SK-N-SH (cell line): ENCODE measurements around the gene TMEM165. TPM values are rescaled to one million over a fixed set of nuclear protein-coding genes. Genes with fewer than 3 reads are reported as not detected.

Experiments used
- CTCF ChIA-PET: fragments of 300-600, 350-600 bp; formaldehyde crosslinking; extraction: SDS; loops from one replicate; lab custom pipeline; 2021; lab: Yijun Ruan, JAX
- POLR2A ChIA-PET: fragments of 350-600 bp; sonication (Branson Sonifier 250); formaldehyde crosslinking; extraction: SDS; loops from one replicate; lab custom pipeline; 2020; ENCODE audit warnings: antibody characterized with exemption, inconsistent platforms; lab: Yijun Ruan, JAX
- DNase-seq: peaks from one replicate; pipeline ENCODE4 v3.0.0; 2012
- H2AFZ ChIP-seq: fragments of 200-600 bp; sonication (generic); 2 replicates; pipeline ENCODE4 v1.8.1; 2016; ENCODE audit warnings: antibody characterized with exemption, mild to moderate bottlenecking, low read depth
- H3F3A ChIP-seq: fragments of 200-600 bp; sonication (generic); replicated peaks from 2 replicates; pipeline ENCODE3; 2016; ENCODE audit warnings: antibody characterized with exemption, mild to moderate bottlenecking; ENCODE audit not compliant: insufficient read depth
- H3K27ac ChIP-seq, 2 experiments: fragments of 200-500 bp in 1 of 2; fragments of 200-600 bp in 1 of 2; sonication (Bioruptor generic) in 1 of 2; sonication (generic), shearing (Covaris generic) in 1 of 2; 2 replicates each; pipeline versions ENCODE4 v1.5.1 to v1.6.1; 2014 to 2016; ENCODE audit warnings: low read depth in 2 of 2, inconsistent platforms in 1 of 2, low read length in 1 of 2, mild to moderate bottlenecking in 1 of 2, mixed read lengths in 1 of 2
- H3K27me3 ChIP-seq: fragments of 200-600 bp; sonication (generic), shearing (Covaris generic); 2 replicates; pipeline ENCODE4 v1.6.1; 2016; ENCODE audit warnings: mixed run types; ENCODE audit not compliant: insufficient read depth
- H3K36me3 ChIP-seq, 2 experiments: fragments of 200-500 bp in 1 of 2; fragments of 200-600 bp in 1 of 2; sonication (Bioruptor generic) in 1 of 2; sonication (generic) in 1 of 2; replicated peaks in 1 of 2; 2 replicates each; pipeline versions ENCODE3 to v1.5.1; 2014 to 2016; ENCODE audit warnings: low read length in 1 of 2, mild to moderate bottlenecking in 1 of 2; ENCODE audit not compliant: insufficient read depth in 2 of 2, control insufficient read depth in 1 of 2
- H3K4me1 ChIP-seq, 2 experiments: fragments of 200-500 bp in 1 of 2; fragments of 200-600 bp in 1 of 2; sonication (Bioruptor generic) in 1 of 2; sonication (generic), shearing (Covaris generic) in 1 of 2; 2 replicates each; pipeline versions ENCODE4 v1.5.1 to v1.6.1; 2014 to 2016; ENCODE audit warnings: low read depth in 1 of 2, low read length in 1 of 2, mixed run types in 1 of 2; ENCODE audit not compliant: insufficient read depth in 2 of 2, control insufficient read depth in 1 of 2
- H3K4me2 ChIP-seq: fragments of 200-600 bp; sonication (generic), shearing (Covaris generic); 2 replicates; pipeline ENCODE4 v1.6.1; 2017; ENCODE audit warnings: mixed run types
- H3K4me3 ChIP-seq, 2 experiments: fragments of 200-500 bp in 1 of 2; fragments of 200-600 bp in 1 of 2; sonication (Bioruptor generic) in 1 of 2; sonication (generic), shearing (Covaris generic) in 1 of 2; 2 replicates each; pipeline versions ENCODE4 v1.5.1 to v1.8.1; 2014 to 2016; ENCODE audit warnings: low read depth in 2 of 2, inconsistent platforms in 1 of 2, low read length in 1 of 2, mild to moderate bottlenecking in 1 of 2, mixed read lengths in 1 of 2, moderate library complexity in 1 of 2
- H3K79me2 ChIP-seq: fragments of 200-600 bp; sonication (generic); 2 replicates; pipeline ENCODE4 v1.8.1; 2017; ENCODE audit warnings: mild to moderate bottlenecking; ENCODE audit not compliant: insufficient read depth
- H3K9ac ChIP-seq: fragments of 200-600 bp; sonication (generic); 2 replicates; pipeline ENCODE4 v1.6.1; 2017; ENCODE audit warnings: mixed run types
- H3K9me2 ChIP-seq: fragments of 200-600 bp; sonication (generic); 2 replicates; pipeline ENCODE4 v1.6.1; 2017; ENCODE audit warnings: mixed run types
- H3K9me3 ChIP-seq: fragments of 200-600 bp; sonication (generic); 2 replicates; pipeline ENCODE4 v1.6.1; 2017; ENCODE audit warnings: mixed run types, mild to moderate bottlenecking, moderate library complexity
- H4K20me1 ChIP-seq: fragments of 200-600 bp; sonication (generic); 2 replicates; pipeline ENCODE4 v1.6.1; 2017; ENCODE audit warnings: mild to moderate bottlenecking, mixed run types; ENCODE audit not compliant: insufficient read depth
- CHD2 ChIP-seq: fragments of 150-350 bp; IDR thresholded peaks from 2 replicates; pipeline ENCODE4 v1.6.1; 2018; ENCODE audit warnings: low read length; ENCODE audit not compliant: partially characterized antibody
- CTCF ChIP-seq: fragments of 200-600 bp; sonication (generic); IDR thresholded peaks from 2 replicates; pipeline ENCODE4 v1.6.1; 2017; ENCODE audit warnings: antibody characterized with exemption, mild to moderate bottlenecking, moderate library complexity
- ELF1 ChIP-seq: IDR thresholded peaks from 2 replicates; pipeline ENCODE4 v1.4.0; 2012
- EP300 ChIP-seq, 2 experiments: IDR thresholded peaks; 2 replicates each; pipeline versions ENCODE4 v1.4.0 to v1.6.1; 2012; ENCODE audit warnings: borderline replicate concordance in 1 of 2, low read depth in 1 of 2, low read length in 1 of 2
- EZH2phosphoT487 ChIP-seq: fragments of 200-600 bp; sonication (generic); IDR thresholded peaks from 2 replicates; pipeline ENCODE4 v1.6.1; 2017; ENCODE audit warnings: low read depth, mixed run types, mild to moderate bottlenecking, antibody characterized with exemption, moderate library complexity, borderline replicate concordance
- GABPA ChIP-seq: IDR thresholded peaks from 2 replicates; pipeline ENCODE4 v1.4.0; 2012; ENCODE audit warnings: low read depth, mild to moderate bottlenecking
- GATA2 ChIP-seq: sonication (generic); formaldehyde crosslinking; IDR thresholded peaks from 2 replicates; pipeline ENCODE4 v1.5.0; 2020; ENCODE audit warnings: mild to moderate bottlenecking, missing genetic modification reagents
- JUND ChIP-seq: IDR thresholded peaks from 2 replicates; pipeline ENCODE4 v1.4.0; 2012
- MAX ChIP-seq: IDR thresholded peaks from 2 replicates; pipeline ENCODE4 v1.4.0; 2012; ENCODE audit warnings: low read depth
- MEF2A ChIP-seq: IDR thresholded peaks from 2 replicates; pipeline ENCODE4 v1.4.0; 2012; ENCODE audit warnings: low read depth, borderline replicate concordance
- MXI1 ChIP-seq: IDR thresholded peaks from 2 replicates; pipeline ENCODE4 v1.6.1; 2012; ENCODE audit warnings: mild to moderate bottlenecking, low read depth, low read length, improper control_type of control experiment
- NFIC ChIP-seq: IDR thresholded peaks from 2 replicates; pipeline ENCODE4 v1.4.0; 2012; ENCODE audit warnings: borderline replicate concordance
- NRF1 ChIP-seq: IDR thresholded peaks from 2 replicates; pipeline ENCODE4 v1.6.1; 2012; ENCODE audit warnings: low read depth, mild to moderate bottlenecking, low read length
- RCOR1 ChIP-seq: fragments of 150-350 bp; IDR thresholded peaks from 2 replicates; pipeline ENCODE4 v1.6.1; 2017; ENCODE audit warnings: antibody characterized with exemption, low read length
- REST ChIP-seq: IDR thresholded peaks from 2 replicates; pipeline ENCODE4 v1.6.1; 2012; ENCODE audit warnings: mild to moderate bottlenecking, low read depth, low read length, moderate library complexity
- RFX5 ChIP-seq: IDR thresholded peaks from 2 replicates; pipeline ENCODE4 v1.6.1; 2012; ENCODE audit warnings: mild to moderate bottlenecking, improper control_type of control experiment, low read length
- RXRA ChIP-seq: IDR thresholded peaks from 2 replicates; pipeline ENCODE4 v1.4.0; 2012; ENCODE audit warnings: low read depth, mild to moderate bottlenecking, borderline replicate concordance
- TAF1 ChIP-seq: IDR thresholded peaks from 2 replicates; pipeline ENCODE4 v1.6.1; 2012; ENCODE audit warnings: low read depth, mild to moderate bottlenecking, low read length, moderate library complexity, borderline replicate concordance
- TCF12 ChIP-seq: IDR thresholded peaks from 2 replicates; pipeline ENCODE4 v1.4.0; 2012
- USF2 ChIP-seq: fragments of 150-350 bp; IDR thresholded peaks from 2 replicates; pipeline ENCODE4 v1.6.1; 2017; ENCODE audit warnings: antibody characterized with exemption, low read length, low read depth, borderline replicate concordance
- YY1 ChIP-seq: IDR thresholded peaks from 2 replicates; pipeline ENCODE4 v1.4.0; 2012; ENCODE audit warnings: low read depth, mild to moderate bottlenecking
- WGBS: methylation state at CpG from one replicate; pipeline ENCODE4 v1.1.6; 2017; ENCODE audit warnings: low lambda C conversion rate; 5-methylcytosine and 5-hydroxymethylcytosine counted together
- polyA plus RNA-seq, 3 experiments: library from polyadenylated mRNA; depleted of rRNA; stranded (reverse); fragments of >200 nt; gene quantifications; 2 replicates each; pipeline ENCODE4 v1.2.3, GENCODE V29; 2012

Gene TMEM165
- polyA plus RNA-seq, 1 of the 3 experiments (the other 2 are of a cell fraction): 58.6 TPM

GRCh38 chr4:55364691-55365344 is 30.9 kb upstream of the TMEM165 start:
- H3F3A ChIP-seq: no peaks in the 10 kb centered on the region
- no peak overlapping the region for H3K9ac ChIP-seq
- no peak overlapping the region for H3K4me2 ChIP-seq
- H3K9me3 ChIP-seq: no peaks in the 10 kb centered on the region
- H2AFZ ChIP-seq: no peak overlapping the region
- no peaks in the 10 kb centered on the region for H4K20me1 ChIP-seq
- DNase-seq: no peak
- no peak overlapping the region for H3K27ac ChIP-seq
- no peaks in the 10 kb centered on the region for H3K9me2 ChIP-seq
- 95% methylated on average over 9 of the region's 9 CpGs for WGBS
- no peaks in the 10 kb centered on the region for H3K79me2 ChIP-seq
- H3K36me3 ChIP-seq: peaks cover 0 to 1% of the 10 kb centered on the region in 2 experiments
- no peaks in the 10 kb centered on the region for H3K4me1 ChIP-seq
- POLR2A ChIA-PET: no interaction called here
- TF ChIP-seq USF2 (no peak), MEF2A (no peak), RFX5 (no peak), NFIC (no peak)
- TF ChIP-seq, all 33 proteins: peak for 0
- no peaks in the 10 kb centered on the region for H3K27me3 ChIP-seq
- CTCF ChIA-PET: interaction anchor here (1.1 kb wide), 1 partner anchor 19 kb away, joined by 3 read pairs; the partner anchor contains the start of gene SRD5A3
- H3K4me3 ChIP-seq: no peak overlapping the region

- H3K4me2 ChIP-seq: no peak overlapping the region
- ChIA-PET CTCF (interaction anchor here (1.1 kb wide), 1 partner anchor 19 kb away, joined by 3 read pairs; the partner anchor contains the start of gene SRD5A3), POLR2A (no interaction called here)
- peaks cover 0 to 5% of the 10 kb centered on the region in 2 experiments for H3K36me3 ChIP-seq
- H2AFZ ChIP-seq: no peak overlapping the region
- no peak for DNase-seq
- H3K27ac ChIP-seq: no peak overlapping the region
- 86% methylated on average over 6 of the region's 7 CpGs for WGBS
- H3K4me3 ChIP-seq: no peak overlapping the region
- no peaks in the 10 kb centered on the region for H3K79me2 ChIP-seq
- H4K20me1 ChIP-seq: no peaks in the 10 kb centered on the region
- H3F3A ChIP-seq: no peaks in the 10 kb centered on the region
- no peak overlapping the region for H3K9ac ChIP-seq
- no peaks in the 10 kb centered on the region for H3K9me3 ChIP-seq
- H3K27me3 ChIP-seq: no peaks in the 10 kb centered on the region
- no peaks in the 10 kb centered on the region for H3K9me2 ChIP-seq
- H3K4me1 ChIP-seq: no peaks in the 10 kb centered on the region
- no peak for TF ChIP-seq ELF1
- TF ChIP-seq GATA2 (CRISPR knock-in tag): no peak
- no peak for TF ChIP-seq MEF2A
- no peak for TF ChIP-seq RCOR1
- TF ChIP-seq TAF1: no peak
- TF ChIP-seq JUND: no peak
- no peak for TF ChIP-seq TCF12
- TF ChIP-seq CTCF: no peak
- no peak for TF ChIP-seq MXI1
- no peak for TF ChIP-seq MAX
- no peak for TF ChIP-seq USF2
- TF ChIP-seq REST: no peak
- TF ChIP-seq NRF1: no peak
- TF ChIP-seq EP300 (IDR thresholded peaks at IDR 0.05; ENCODE audit: borderline replicate concordance in 1 of 2, low read depth in 1 of 2, low read length in 1 of 2): no peak
- TF ChIP-seq YY1: no peak
- no peak for TF ChIP-seq RXRA
- TF ChIP-seq CHD2: no peak
- no peak for TF ChIP-seq EZH2phosphoT487
- TF ChIP-seq GABPA: no peak
Measured at GRCh38 chr4:55365345-55365728, 30.4 kb upstream of the TMEM165 start.
